Astrocyte (in vitro differentiated cells and primary cell): ENCODE data around the gene RAB3D. TPM values are rescaled to one million over a fixed set of nuclear protein-coding genes. Genes with fewer than 3 reads are reported as not detected.
"Not testable (repeated sequence)": the region's sequence is repeated elsewhere in the genome, so short reads cannot be mapped to it uniquely, and the experiment has no call there.

Source experiments
- DNase-seq: peaks from one replicate; pipeline ENCODE4 v3.0.0-alpha.2; 2010; ENCODE audit warnings: low read depth
- FAIRE-seq: peaks from 2 replicates; lab custom pipeline; 2011; peaks lifted over from hg19 to GRCh38; lab: Jason Lieb, UNC
- H2AFZ ChIP-seq: 2 replicates; pipeline ENCODE4 v1.6.0; 2012; ENCODE audit warnings: low read depth, low read length, inconsistent platforms
- H3K27ac ChIP-seq: 2 replicates; pipeline ENCODE4 v1.5.1; 2011; ENCODE audit warnings: low read depth, low read length, inconsistent platforms
- H3K27me3 ChIP-seq: 2 replicates; pipeline ENCODE4 v1.6.0; 2011; ENCODE audit warnings: low read length, inconsistent platforms; ENCODE audit not compliant: insufficient read depth
- H3K36me3 ChIP-seq: 2 replicates; pipeline ENCODE4 v1.5.1; 2011; ENCODE audit warnings: low read length, inconsistent platforms; ENCODE audit not compliant: insufficient read depth
- H3K4me1 ChIP-seq: 2 replicates; pipeline ENCODE4 v1.5.1; 2011; ENCODE audit warnings: low read length, inconsistent platforms; ENCODE audit not compliant: insufficient read depth
- H3K4me2 ChIP-seq: 2 replicates; pipeline ENCODE4 v1.6.0; 2012; ENCODE audit warnings: low read length, inconsistent platforms
- H3K4me3 ChIP-seq: 2 replicates; pipeline ENCODE4 v1.5.1; 2011; ENCODE audit warnings: low read depth, mild to moderate bottlenecking, low read length, inconsistent platforms; ENCODE audit not compliant: insufficient read depth
- H3K79me2 ChIP-seq: 2 replicates; pipeline ENCODE4 v1.6.0; 2012; ENCODE audit warnings: mild to moderate bottlenecking, low read length, inconsistent platforms; ENCODE audit not compliant: insufficient read depth
- H3K9ac ChIP-seq: 2 replicates; pipeline ENCODE4 v1.6.0; 2012; ENCODE audit warnings: mild to moderate bottlenecking, low read length, inconsistent platforms
- H3K9me3 ChIP-seq: 2 replicates; pipeline ENCODE4 v1.5.1; 2012; ENCODE audit warnings: low read depth, mild to moderate bottlenecking, low read length, inconsistent platforms; ENCODE audit not compliant: insufficient read depth
- H4K20me1 ChIP-seq: 2 replicates; pipeline ENCODE4 v1.6.0; 2012; ENCODE audit warnings: low read length, inconsistent platforms; ENCODE audit not compliant: insufficient read depth
- H3K27ac Mint-ChIP-seq: one replicate; pipeline ENCODE4 v1.8.0; 2021; ENCODE audit warnings: mild to moderate bottlenecking, mixed read lengths; ENCODE audit not compliant: unreplicated experiment
- H3K27me3 Mint-ChIP-seq: one replicate; pipeline ENCODE4 v1.8.0; 2021; ENCODE audit warnings: low read depth, mixed read lengths; ENCODE audit not compliant: unreplicated experiment
- H3K36me3 Mint-ChIP-seq: one replicate; pipeline ENCODE4 v1.8.0; 2021; ENCODE audit warnings: low read depth, mixed read lengths; ENCODE audit not compliant: unreplicated experiment
- H3K4me1 Mint-ChIP-seq: one replicate; pipeline ENCODE4 v1.8.0; 2021; ENCODE audit warnings: low read depth, mixed read lengths; ENCODE audit not compliant: unreplicated experiment
- H3K4me3 Mint-ChIP-seq: one replicate; pipeline ENCODE4 v1.8.0; 2021; ENCODE audit warnings: mild to moderate bottlenecking, moderate library complexity, mixed read lengths; ENCODE audit not compliant: unreplicated experiment
- H3K9me3 Mint-ChIP-seq: one replicate; pipeline ENCODE4 v1.8.0; 2021; ENCODE audit warnings: mild to moderate bottlenecking, mixed read lengths; ENCODE audit not compliant: unreplicated experiment
- CTCF ChIP-seq: IDR thresholded peaks from 2 replicates; pipeline ENCODE4 v1.5.1; 2011; ENCODE audit warnings: low read depth, mild to moderate bottlenecking, inconsistent platforms, low read length, moderate library complexity; ENCODE audit not compliant: insufficient read depth
- EZH2 ChIP-seq: IDR thresholded peaks from 2 replicates; pipeline ENCODE4 v1.6.1; 2012; ENCODE audit warnings: mild to moderate bottlenecking, low read length, inconsistent platforms; ENCODE audit not compliant: insufficient read depth
- total RNA-seq: library from RNA; stranded (reverse); gene quantifications from 2 replicates; pipeline ENCODE4 v1.2.1, GENCODE V29; 2021

RAB3D gene
- total RNA-seq, 1 donor from 2014 or later, result 14.4 TPM

GRCh38 chr19:11355160-11356073, 16.0 kb upstream of the RAB3D start, which contains the start of gene PLPPR2:
Gene PLPPR2 (plus strand): TSS chr19:11355432. CDS start chr19:11357674, 2,242 bp downstream.
- H3K36me3 Mint-ChIP-seq, result peaks cover 13% of the 10 kb centered on the region
- H3K9me3 Mint-ChIP-seq, result peaks cover 2% of the 10 kb centered on the region
- H3K4me3 ChIP-seq, result peak within 1 kb of the TSS; percentile 68
- peaks cover 6% of the 10 kb centered on the region for H3K79me2 ChIP-seq
- peak within 1 kb of the TSS; percentile 63 for H2AFZ ChIP-seq
- H3K27ac Mint-ChIP-seq, result peak within 1 kb of the TSS; percentile 9
- H3K4me1 ChIP-seq, result peaks cover 8% of the 10 kb centered on the region
- peak; percentile 57 for DNase-seq
- H3K27me3 ChIP-seq, result no peaks in the 10 kb centered on the region
- peak within 1 kb of the TSS; percentile 71 for H3K9ac ChIP-seq
- no peak for FAIRE-seq
- peaks cover 12% of the 10 kb centered on the region for H3K27me3 Mint-ChIP-seq
- no peaks in the 10 kb centered on the region for H3K36me3 ChIP-seq
- H3K4me1 Mint-ChIP-seq, result peaks cover 4% of the 10 kb centered on the region
- peak within 1 kb of the TSS; percentile 91 for H3K4me3 Mint-ChIP-seq
- no peak within 1 kb of the TSS for H3K27ac ChIP-seq
- peak within 1 kb of the TSS; percentile 96 for H3K4me2 ChIP-seq
- no peaks in the 10 kb centered on the region for H3K9me3 ChIP-seq
- TF ChIP-seq EZH2 (no peak), CTCF (no peak)
- peaks cover 32% of the 10 kb centered on the region for H4K20me1 ChIP-seq

DNA sequence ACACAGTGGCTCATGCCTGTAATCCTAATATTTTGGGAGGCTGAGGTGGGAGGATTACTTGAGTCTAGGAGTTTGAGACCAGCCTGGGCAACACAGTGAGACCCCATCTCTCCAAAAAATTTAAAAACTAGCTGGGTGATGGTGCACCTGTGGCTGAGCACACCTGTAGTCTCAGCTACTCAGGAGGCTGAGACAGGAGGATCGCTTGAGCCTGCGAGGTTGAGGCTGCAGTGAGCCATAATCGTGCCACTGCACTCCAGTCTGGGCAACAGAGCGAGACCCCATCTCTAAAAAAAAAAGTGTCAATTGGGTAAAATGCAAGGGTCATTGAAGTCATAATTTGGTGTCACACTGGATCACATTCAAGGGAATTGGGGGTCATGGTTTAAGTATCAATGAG, 14.6 kb upstream of the RAB3D start:
- not testable (repeated sequence) for H3K4me1 Mint-ChIP-seq, H3K27me3 ChIP-seq, DNase-seq, H3K27ac Mint-ChIP-seq, H3K79me2 ChIP-seq, H3K9me3 Mint-ChIP-seq, H3K4me3 ChIP-seq, FAIRE-seq, H3K9ac ChIP-seq, H3K9me3 ChIP-seq, H3K4me2 ChIP-seq, H3K36me3 ChIP-seq, H3K27ac ChIP-seq, H2AFZ ChIP-seq, H3K4me1 ChIP-seq
- Mint-ChIP-seq H3K36me3 (peaks cover 14% of the 10 kb centered on the region), H3K27me3 (peaks cover 10% of the 10 kb centered on the region), H3K4me3 (peak overlapping the region; percentile 45)
- peaks cover 28% of the 10 kb centered on the region for H4K20me1 ChIP-seq

GRCh38 chr19:11349171-11349570, 9.7 kb upstream of the RAB3D start:
- TF ChIP-seq CTCF (no peak), EZH2 (no peak)
- H3K4me3 ChIP-seq, result no peak overlapping the region
- H3K9ac ChIP-seq, result no peak overlapping the region
- H3K9me3 ChIP-seq, result peaks cover 9% of the 10 kb centered on the region
- no peak for FAIRE-seq
- Mint-ChIP-seq H3K27ac (no peak overlapping the region), H3K4me1 (peaks cover 8% of the 10 kb centered on the region), H3K27me3 (peaks cover 5% of the 10 kb centered on the region), H3K4me3 (no peak overlapping the region), H3K36me3 (peaks cover 7% of the 10 kb centered on the region), H3K9me3 (peaks cover 5% of the 10 kb centered on the region)
- no peaks in the 10 kb centered on the region for H3K27me3 ChIP-seq
- H3K4me1 ChIP-seq, result peaks cover 15% of the 10 kb centered on the region
- no peak overlapping the region for H3K4me2 ChIP-seq
- no peak overlapping the region for H3K27ac ChIP-seq
- H3K79me2 ChIP-seq, result peaks cover 2% of the 10 kb centered on the region
- no peaks in the 10 kb centered on the region for H3K36me3 ChIP-seq
- no peak for DNase-seq
- H2AFZ ChIP-seq, result no peak overlapping the region
- H4K20me1 ChIP-seq, result no peaks in the 10 kb centered on the region
